SU-DHL-6 (cell line): ENCODE measurements around the gene HS6ST2.

Source experiments
- H2AFZ ChIP-seq: fragments of 200-600 bp; sonication (generic); 2 replicates; pipeline ENCODE4 v1.6.1; 2014; ENCODE audit warnings: low read depth, mild to moderate bottlenecking, moderate library complexity, mixed read lengths, antibody characterized with exemption, low read length; ENCODE audit not compliant: severe bottlenecking
- H3F3A ChIP-seq: fragments of 200-600 bp; shearing (Covaris generic); 2 replicates; pipeline ENCODE4 v1.6.0; 2016; ENCODE audit warnings: antibody characterized with exemption, mild to moderate bottlenecking; ENCODE audit not compliant: insufficient read depth
- H3K27ac ChIP-seq: fragments of 200-600 bp; sonication (generic); 2 replicates; pipeline ENCODE4 v1.5.1; 2016; ENCODE audit warnings: low read depth, mild to moderate bottlenecking, low read length, moderate library complexity, mixed read lengths
- H3K27me3 ChIP-seq: fragments of 200-600 bp; sonication (generic), shearing (Covaris generic); 2 replicates; pipeline ENCODE4 v1.6.0; 2014; ENCODE audit warnings: mild to moderate bottlenecking, low read length
- H3K36me3 ChIP-seq: fragments of 200-600 bp; sonication (generic); 2 replicates; pipeline ENCODE4 v1.6.1; 2014; ENCODE audit warnings: mild to moderate bottlenecking, low read length, mixed read lengths
- H3K4me2 ChIP-seq: fragments of 300-600, 200-600 bp; shearing (Covaris generic), sonication (generic); 2 replicates; pipeline ENCODE4 v1.6.0; 2014; ENCODE audit warnings: low read length, low read depth, mild to moderate bottlenecking; ENCODE audit not compliant: poor library complexity, severe bottlenecking
- H3K4me3 ChIP-seq: fragments of 200-600 bp; sonication (generic); 2 replicates; pipeline ENCODE4 v1.5.1; 2014; ENCODE audit warnings: antibody characterized with exemption, low read length, mild to moderate bottlenecking, mixed read lengths; ENCODE audit not compliant: insufficient read depth, poor library complexity, severe bottlenecking
- H3K79me2 ChIP-seq: fragments of 200-600 bp; sonication (generic); 2 replicates; pipeline ENCODE4 v1.6.1; 2014; ENCODE audit warnings: mild to moderate bottlenecking, low read length, moderate library complexity; ENCODE audit not compliant: insufficient read depth
- H3K9ac ChIP-seq: fragments of 200-600 bp; sonication (generic); 2 replicates; pipeline ENCODE4 v1.7.0; 2014; ENCODE audit warnings: mild to moderate bottlenecking, low read length
- H3K9me2 ChIP-seq: fragments of 200-600 bp; sonication (generic); replicated peaks from 2 replicates; pipeline ENCODE4 v1.6.1; 2014; ENCODE audit warnings: low read length; ENCODE audit not compliant: insufficient read depth
- H3K9me3 ChIP-seq: fragments of 200-600 bp; sonication (generic); 2 replicates; pipeline ENCODE4 v1.6.1; 2014; ENCODE audit warnings: low read length, mixed read lengths; ENCODE audit not compliant: insufficient read depth
- H4K20me1 ChIP-seq: fragments of 200-600 bp; sonication (generic); 2 replicates; pipeline ENCODE4 v1.6.1; 2014; ENCODE audit warnings: low read depth, mild to moderate bottlenecking, antibody characterized with exemption, low read length, moderate library complexity, mixed read lengths
- CTCF ChIP-seq: fragments of 200-600 bp; sonication (generic); IDR thresholded peaks from one replicate; pipeline ENCODE4 v1.5.1; 2017; ENCODE audit warnings: antibody characterized with exemption, mild to moderate bottlenecking, low read length, moderate library complexity; ENCODE audit not compliant: insufficient read depth, poor library complexity, severe bottlenecking
- EZH2phosphoT487 ChIP-seq: fragments of 200-600 bp; sonication (generic), shearing (Covaris generic); conservative IDR thresholded peaks from 2 replicates; pipeline ENCODE4 v1.6.1; 2018; ENCODE audit warnings: mild to moderate bottlenecking, antibody characterized with exemption, low read length, moderate library complexity, mixed read lengths

HS6ST2 gene

GRCh38 chrX:132710656-132711155 lies 247.7 kb downstream of the HS6ST2 start:
- no peaks in the 10 kb centered on the region for H3F3A ChIP-seq
- no peak overlapping the region for H3K4me3 ChIP-seq
- no peaks in the 10 kb centered on the region for H4K20me1 ChIP-seq
- H3K79me2 ChIP-seq: no peaks in the 10 kb centered on the region
- H2AFZ ChIP-seq: no peak overlapping the region
- H3K9me2 ChIP-seq: no peaks in the 10 kb centered on the region
- no peaks in the 10 kb centered on the region for H3K36me3 ChIP-seq
- TF ChIP-seq CTCF (no peak), EZH2phosphoT487 (no peak)
- no peak overlapping the region for H3K4me2 ChIP-seq
- H3K27me3 ChIP-seq: no peaks in the 10 kb centered on the region
- no peak overlapping the region for H3K27ac ChIP-seq
- H3K9ac ChIP-seq: no peak overlapping the region
- no peaks in the 10 kb centered on the region for H3K9me3 ChIP-seq

- Histone ChIP-seq H3K79me2 (no peaks in the 10 kb centered on the region), H3K27me3 (no peaks in the 10 kb centered on the region), H3K9ac (no peak overlapping the region), H3K4me3 (no peak overlapping the region), H3K4me2 (no peak overlapping the region), H2AFZ (no peak overlapping the region), H3F3A (no peaks in the 10 kb centered on the region), H3K9me3 (no peaks in the 10 kb centered on the region), H3K9me2 (no peaks in the 10 kb centered on the region), H3K36me3 (no peaks in the 10 kb centered on the region), H4K20me1 (no peaks in the 10 kb centered on the region), H3K27ac (no peak overlapping the region)
- no peak for TF ChIP-seq EZH2phosphoT487
- no peak for TF ChIP-seq CTCF
Measured at GRCh38 chrX:132708529-132708928, 249.9 kb downstream of the HS6ST2 start.

GRCh38 chrX:132704769-132705168 lies 253.7 kb downstream of the HS6ST2 start:
- Histone ChIP-seq H3K9me2 (no peaks in the 10 kb centered on the region), H3K9me3 (no peaks in the 10 kb centered on the region), H3K27ac (no peak overlapping the region), H3F3A (no peaks in the 10 kb centered on the region), H3K79me2 (no peaks in the 10 kb centered on the region), H3K27me3 (no peaks in the 10 kb centered on the region), H3K9ac (no peak overlapping the region), H2AFZ (no peak overlapping the region), H3K36me3 (no peaks in the 10 kb centered on the region), H4K20me1 (no peaks in the 10 kb centered on the region), H3K4me2 (no peak overlapping the region), H3K4me3 (no peak overlapping the region)
- TF ChIP-seq EZH2phosphoT487 (no peak), CTCF (no peak)
